HG03520 (cell line): ENCODE measurements around the gene COP1.

Experiments
- ATAC-seq: cut with Tn5 transposase; IDR thresholded peaks from one replicate; pipeline ENCODE4 v1.9.1; 2021; ENCODE audit warnings: mild to moderate bottlenecking, moderate library complexity; ENCODE audit not compliant: unreplicated experiment

COP1 gene

GRCh38 chr1:175904808-175905207, 302.3 kb downstream of the COP1 start:
- no peak for ATAC-seq

GRCh38 chr1:175902281-175902680, 304.8 kb downstream of the COP1 start:
- no peak for ATAC-seq

- no peak for ATAC-seq
Measured at GRCh38 chr1:175901076-175901836, 305.8 kb downstream of the COP1 start.

- ATAC-seq = no peak
Measured at GRCh38 chr1:175900171-175900570, 306.9 kb downstream of the COP1 start.

- ATAC-seq = no peak
Measured at GRCh38 chr1:175895966-175896365, 311.1 kb downstream of the COP1 start.
